HepG2 (cell line): ENCODE measurements around the gene MEGF10. TPM values are rescaled to one million over a fixed set of nuclear protein-coding genes. Genes with fewer than 3 reads are reported as not detected.

ENCODE experiments used
- ATAC-seq: fragments of 200-7000 bp; cut with Tn5 transposase; 3 replicates; pipeline ENCODE4 v1.9.1; 2020; ENCODE audit warnings: mild to moderate bottlenecking, moderate library complexity
- BruUV-seq: library from RNA; stranded (reverse); fragments of 400-500 nt; replicated peaks from 2 replicates; lab custom pipeline; 2021; lab: Mats Ljungman, UMichigan
- CTCF ChIA-PET: fragments of 300-600 bp; formaldehyde crosslinking; extraction: SDS; loops from one replicate; lab custom pipeline; 2021; ENCODE audit warnings: low total read pairs, inconsistent platforms, low intra/inter-chr PET ratio; lab: Yijun Ruan, JAX
- POLR2A ChIA-PET: fragments of 350-600 bp; sonication (Branson Sonifier 250); formaldehyde crosslinking; loops from one replicate; lab custom pipeline; 2020; ENCODE audit warnings: antibody characterized with exemption, inconsistent platforms; lab: Yijun Ruan, JAX
- DNase-seq: peaks from one replicate; pipeline ENCODE4 v3.0.0-alpha.2; 2015; ENCODE audit warnings: low spot score
- FAIRE-seq: peaks from 3 replicates; lab custom pipeline; 2011; peaks lifted over from hg19 to GRCh38; lab: Jason Lieb, UNC
- H2AFZ ChIP-seq: one replicate; pipeline ENCODE4 v1.6.1; 2011; ENCODE audit warnings: low read length, inconsistent platforms
- H3K27ac ChIP-seq: fragments of 300-600 bp; 3 replicates; pipeline ENCODE4 v1.8.0; 2011; ENCODE audit warnings: mixed run types, mild to moderate bottlenecking, mixed read lengths, low read length, inconsistent platforms; ENCODE audit not compliant: insufficient read depth; ENCODE audit errors: extremely low read length
- H3K27me3 ChIP-seq, 2 experiments: fragments of 200-600 bp in 1 of 2; 2 replicates in 1 of 2; 3 replicates in 1 of 2; pipeline versions ENCODE4 v1.6.0 to v1.8.0; 2011; ENCODE audit warnings: low read length in 2 of 2, mild to moderate bottlenecking in 2 of 2, moderate library complexity in 2 of 2, inconsistent platforms in 1 of 2; ENCODE audit not compliant: insufficient read depth in 2 of 2, control insufficient read depth in 1 of 2
- H3K36me3 ChIP-seq, 2 experiments: fragments of 200-600 bp in 1 of 2; replicated peaks in 1 of 2; 2 replicates in 1 of 2; 3 replicates in 1 of 2; pipeline versions ENCODE4 v1.5.1 to v1.8.0; 2011; ENCODE audit warnings: low read length in 2 of 2, inconsistent platforms in 1 of 2; ENCODE audit not compliant: insufficient read depth in 2 of 2, control insufficient read depth in 1 of 2
- H3K4me1 ChIP-seq: 2 replicates; pipeline ENCODE4 v1.5.1; 2012; ENCODE audit warnings: low read length, inconsistent platforms; ENCODE audit not compliant: insufficient read depth
- H3K4me2 ChIP-seq: 2 replicates; pipeline ENCODE4 v1.6.0; 2011; ENCODE audit warnings: low read depth, low read length, inconsistent platforms
- H3K4me3 ChIP-seq, 3 experiments: fragments of 200-600 bp in 1 of 3; sonication (generic), shearing (Covaris generic) in 1 of 3; replicated peaks in 1 of 3; 2 replicates each; pipeline ENCODE4 v1.5.1; 2011 to 2016; ENCODE audit warnings: low read length in 3 of 3, inconsistent platforms in 2 of 3, low read depth in 2 of 3, mild to moderate bottlenecking in 2 of 3, control low read depth in 1 of 3, mixed read lengths in 1 of 3; ENCODE audit not compliant: insufficient read depth in 1 of 3
- H3K79me2 ChIP-seq: one replicate; pipeline ENCODE4 v1.6.1; 2011; ENCODE audit warnings: low read length, inconsistent platforms; ENCODE audit not compliant: insufficient read depth
- H3K9ac ChIP-seq: 2 replicates; pipeline ENCODE4 v1.6.0; 2011; ENCODE audit warnings: mild to moderate bottlenecking, low read depth, low read length, inconsistent platforms; ENCODE audit not compliant: insufficient read depth
- H3K9me3 ChIP-seq: 2 replicates; pipeline ENCODE4 v1.5.1; 2012; ENCODE audit warnings: mild to moderate bottlenecking, low read length
- H4K20me1 ChIP-seq: 2 replicates; pipeline ENCODE4 v1.6.0; 2011; ENCODE audit warnings: inconsistent platforms, mild to moderate bottlenecking, low read length, moderate library complexity; ENCODE audit not compliant: insufficient read depth
- SSRP1 ChIP-seq: IDR thresholded peaks from 2 replicates; pipeline ENCODE4 v1.6.1; 2016; ENCODE audit warnings: control low read depth
- ZNF7 ChIP-seq: IDR thresholded peaks from 2 replicates; pipeline ENCODE4 v1.6.1; 2016; ENCODE audit warnings: missing biosample characterization, missing genetic modification reagents
- ZNF768 ChIP-seq: sonication (generic); formaldehyde crosslinking; IDR thresholded peaks from 2 replicates; pipeline ENCODE4 v1.4.0; 2020; ENCODE audit warnings: missing genetic modification reagents
- WGBS: methylation state at CpG from one replicate; pipeline ENCODE4 v1.1.6; 2017; ENCODE audit warnings: low lambda C conversion rate; 5-methylcytosine and 5-hydroxymethylcytosine counted together
- in situ Hi-C: cut with HindIII; loops from 2 replicates; pipeline ENCODE4 v1.10.0; 2017; ENCODE audit warnings: low pct_unique_long_range_greater_than_20kb; ENCODE audit not compliant: extremely low pct_ligation_motif_present
- intact Hi-C: fragments of 100-400 bp; cut with micrococcal nuclease; formaldehyde crosslinking; loops from one replicate; pipeline ENCODE4 v1.10.0; 2022; ENCODE audit not compliant: unreplicated experiment
- polyA plus RNA-seq, 8 experiments: library from polyadenylated mRNA; depleted of rRNA in 3 of 8; stranded (reverse) in 7 of 8; unstranded in 1 of 8; fragments of >200 nt; fragmentation: Illumina TruSeq in 4 of 8; extraction: Trizol in 4 of 8; gene quantifications; 2 replicates each; pipeline versions ENCODE4 v1.2.1 to v1.2.3, GENCODE V29; 2011 to 2016; ENCODE audit warnings: low read depth in 4 of 8, missing spikeins in 1 of 8, mixed read lengths in 1 of 8; ENCODE audit not compliant: insufficient read depth in 1 of 8
- total RNA-seq, 5 experiments: library from RNA; depleted of rRNA; stranded (reverse); fragments of >200 nt; fragmentation: Illumina TruSeq; extraction: Trizol; gene quantifications; 2 replicates each; pipeline ENCODE4 v1.2.3, GENCODE V29; 2016; ENCODE audit warnings: low read depth in 1 of 5
- TF ChIP-seq, protein P1 (sequence below): sonication (generic); formaldehyde crosslinking; IDR thresholded peaks from 2 replicates; pipeline ENCODE4 v1.4.0; 2020; ENCODE audit warnings: missing genetic modification reagents, mild to moderate bottlenecking, borderline replicate concordance
- TF ChIP-seq, protein P2 (sequence below): sonication (generic); formaldehyde crosslinking; IDR thresholded peaks from 2 replicates; pipeline ENCODE4 v1.5.0; 2020; ENCODE audit warnings: missing genetic modification reagents

Gene MEGF10
- total and polyA plus RNA-seq, 2 of the 13 experiments (the other 11 are each of a cell fraction or from before 2014, with no cell fraction given): not detected

DNA sequence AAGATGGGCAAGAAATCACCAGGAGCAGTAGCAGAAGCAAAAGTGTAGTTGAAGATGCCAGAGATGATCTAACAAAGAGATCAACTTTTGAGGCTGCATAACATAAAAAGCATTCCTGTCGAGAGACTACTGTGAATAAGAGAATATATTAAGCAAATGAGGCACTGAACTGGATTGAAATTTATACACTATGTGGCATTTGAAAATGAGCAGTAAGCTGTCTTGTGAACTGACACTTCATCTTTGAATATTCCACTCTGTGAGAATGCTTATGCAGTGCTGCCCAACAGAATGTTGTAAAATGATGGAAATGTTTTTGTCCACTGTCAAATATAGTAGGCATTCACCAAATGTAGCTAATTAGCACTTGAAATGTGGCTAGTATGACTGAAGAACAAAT, 208.0 kb downstream of the MEGF10 start (continued):
- TF ChIP-seq, protein P1, sequence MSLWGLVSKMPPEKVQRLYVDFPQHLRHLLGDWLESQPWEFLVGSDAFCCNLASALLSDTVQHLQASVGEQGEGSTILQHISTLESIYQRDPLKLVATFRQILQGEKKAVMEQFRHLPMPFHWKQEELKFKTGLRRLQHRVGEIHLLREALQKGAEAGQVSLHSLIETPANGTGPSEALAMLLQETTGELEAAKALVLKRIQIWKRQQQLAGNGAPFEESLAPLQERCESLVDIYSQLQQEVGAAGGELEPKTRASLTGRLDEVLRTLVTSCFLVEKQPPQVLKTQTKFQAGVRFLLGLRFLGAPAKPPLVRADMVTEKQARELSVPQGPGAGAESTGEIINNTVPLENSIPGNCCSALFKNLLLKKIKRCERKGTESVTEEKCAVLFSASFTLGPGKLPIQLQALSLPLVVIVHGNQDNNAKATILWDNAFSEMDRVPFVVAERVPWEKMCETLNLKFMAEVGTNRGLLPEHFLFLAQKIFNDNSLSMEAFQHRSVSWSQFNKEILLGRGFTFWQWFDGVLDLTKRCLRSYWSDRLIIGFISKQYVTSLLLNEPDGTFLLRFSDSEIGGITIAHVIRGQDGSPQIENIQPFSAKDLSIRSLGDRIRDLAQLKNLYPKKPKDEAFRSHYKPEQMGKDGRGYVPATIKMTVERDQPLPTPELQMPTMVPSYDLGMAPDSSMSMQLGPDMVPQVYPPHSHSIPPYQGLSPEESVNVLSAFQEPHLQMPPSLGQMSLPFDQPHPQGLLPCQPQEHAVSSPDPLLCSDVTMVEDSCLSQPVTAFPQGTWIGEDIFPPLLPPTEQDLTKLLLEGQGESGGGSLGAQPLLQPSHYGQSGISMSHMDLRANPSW (CRISPR knock-in tag): no peak
- TF ChIP-seq ZNF7 (CRISPR knock-in tag) (no peak), ZNF768 (CRISPR knock-in tag) (no peak)
- TF ChIP-seq, protein P2, sequence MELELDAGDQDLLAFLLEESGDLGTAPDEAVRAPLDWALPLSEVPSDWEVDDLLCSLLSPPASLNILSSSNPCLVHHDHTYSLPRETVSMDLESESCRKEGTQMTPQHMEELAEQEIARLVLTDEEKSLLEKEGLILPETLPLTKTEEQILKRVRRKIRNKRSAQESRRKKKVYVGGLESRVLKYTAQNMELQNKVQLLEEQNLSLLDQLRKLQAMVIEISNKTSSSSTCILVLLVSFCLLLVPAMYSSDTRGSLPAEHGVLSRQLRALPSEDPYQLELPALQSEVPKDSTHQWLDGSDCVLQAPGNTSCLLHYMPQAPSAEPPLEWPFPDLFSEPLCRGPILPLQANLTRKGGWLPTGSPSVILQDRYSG: no peak

DNA sequence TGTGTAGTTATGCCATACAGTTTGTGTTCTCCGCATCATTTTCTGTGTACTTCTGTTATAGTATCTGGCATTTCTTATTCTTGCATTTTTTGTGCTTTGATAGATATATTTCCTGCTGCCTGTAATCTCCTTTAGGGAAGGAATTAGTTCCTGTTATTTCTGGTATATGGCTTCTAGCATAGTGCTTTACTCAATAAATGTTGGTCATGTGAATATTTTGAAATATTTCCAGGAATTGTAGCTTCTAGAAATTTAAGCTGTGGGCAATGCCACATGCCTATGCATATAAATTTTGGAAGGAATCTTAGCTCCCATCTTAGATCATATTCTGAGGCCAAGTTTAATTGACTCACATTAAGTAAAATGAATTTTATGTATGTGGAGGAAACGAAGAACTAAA, 215.3 kb downstream of the MEGF10 start:
- Histone ChIP-seq H3K4me3 (no peak overlapping the region), H2AFZ (no peak overlapping the region), H3K4me2 (no peak overlapping the region), H4K20me1 (no peaks in the 10 kb centered on the region), H3K27me3 (no peaks in the 10 kb centered on the region; a peak in 1 of 5 replicates), H3K4me1 (no peaks in the 10 kb centered on the region), H3K9ac (no peak overlapping the region), H3K79me2 (no peaks in the 10 kb centered on the region), H3K36me3 (no peaks in the 10 kb centered on the region), H3K27ac (no peak overlapping the region), H3K9me3 (no peaks in the 10 kb centered on the region)
- DNase-seq: no peak
- FAIRE-seq: no peak
- TF ChIP-seq SSRP1 (CRISPR knock-in tag): no peak
- ChIA-PET POLR2A (no interaction called here), CTCF (no interaction called here)
- no TSS peak for BruUV-seq
- intact Hi-C loops (no loop called here), in situ Hi-C loops (no loop called here)
- ATAC-seq: no peak
- 49% methylated on average over 2 of the region's 2 CpGs for WGBS
